DND-41 (cell line): ENCODE data around the gene CCDC116.

Experiments
- CTCF ChIP-seq: IDR thresholded peaks from 2 replicates; pipeline ENCODE4 v1.5.1; 2012; ENCODE audit warnings: borderline replicate concordance, low read length, moderate library complexity, mild to moderate bottlenecking; ENCODE audit not compliant: poor library complexity, severe bottlenecking; ENCODE audit errors: extremely low read depth
- EZH2 ChIP-seq: IDR thresholded peaks from 3 replicates; pipeline ENCODE4 v1.6.1; 2012; ENCODE audit warnings: borderline replicate concordance, low read depth, mild to moderate bottlenecking, moderate library complexity, low read length, inconsistent platforms; ENCODE audit not compliant: severe bottlenecking

GRCh38 chr22:21594865-21595452, 37.6 kb upstream of the CCDC116 start:
- TF ChIP-seq CTCF (no peak), EZH2 (no peak)
